Globus pallidus (tissue), 1 donor: ENCODE measurements around the gene DIS3.
"Not testable (repeated sequence)": the region's sequence is repeated elsewhere in the genome, so short reads cannot be mapped to it uniquely, and the experiment has no call there.

Experiments
- DNase-seq: peaks from one replicate; pipeline ENCODE4 v3.0.0-alpha.2; 2015; ENCODE audit warnings: low spot score

The DIS3 gene

GRCh38 chr13:72781451-72782439 lies at the start of gene DIS3, which contains the start of gene PIBF1:
Gene DIS3, minus strand, starts transcription at chr13:72781900. Its CDS starts 68 bp downstream, at chr13:72781832.
Gene PIBF1, plus strand, starts transcription at chr13:72782133. Its CDS starts 1,337 bp downstream, at chr13:72783470.
- DNase-seq: peak; percentile 94

GRCh38 chr13:72823724-72824123 lies 42.0 kb upstream of the DIS3 start:
- DNase-seq: no peak

GRCh38 chr13:72823081-72823480 lies 41.4 kb upstream of the DIS3 start:
- DNase-seq: no peak

GRCh38 chr13:72820898-72821279 lies 39.2 kb upstream of the DIS3 start:
- no peak for DNase-seq

- no peak for DNase-seq
Measured at GRCh38 chr13:72820156-72820897, 38.6 kb upstream of the DIS3 start.

GRCh38 chr13:72808917-72809500 lies 27.3 kb upstream of the DIS3 start:
- no peak for DNase-seq

- not testable (repeated sequence) for DNase-seq
Measured at GRCh38 chr13:72806514-72806913, 24.8 kb upstream of the DIS3 start.

GRCh38 chr13:72805676-72806346 lies 24.1 kb upstream of the DIS3 start:
- no peak for DNase-seq

GRCh38 chr13:72804301-72804700 lies 22.6 kb upstream of the DIS3 start:
- DNase-seq: no peak

- no peak for DNase-seq
Measured at GRCh38 chr13:72798817-72799216, 17.1 kb upstream of the DIS3 start.

- no peak for DNase-seq
Measured at GRCh38 chr13:72792640-72793039, 10.9 kb upstream of the DIS3 start.

GRCh38 chr13:72788831-72789230 lies 7.1 kb upstream of the DIS3 start:
- no peak for DNase-seq

GRCh38 chr13:72784679-72785078 lies 3.0 kb upstream of the DIS3 start:
- DNase-seq: not testable (repeated sequence)

- DNase-seq: no peak
Measured at GRCh38 chr13:72782717-72783116, 1.0 kb upstream of the DIS3 start.

GRCh38 chr13:72774019-72774418 lies 7.7 kb downstream of the DIS3 start:
- DNase-seq: no peak

- no peak for DNase-seq
Measured at GRCh38 chr13:72763411-72763810, 18.3 kb downstream of the DIS3 start.

GRCh38 chr13:72760189-72760588 lies 21.5 kb downstream of the DIS3 start:
- DNase-seq: no peak

- no peak for DNase-seq
Measured at GRCh38 chr13:72757792-72758535, 23.7 kb downstream of the DIS3 start.

GRCh38 chr13:72754111-72754510 lies 27.6 kb downstream of the DIS3 start:
- no peak for DNase-seq

- DNase-seq: no peak
Measured at GRCh38 chr13:72751220-72751619, 30.5 kb downstream of the DIS3 start.

- DNase-seq: no peak
Measured at GRCh38 chr13:72745260-72745659, 36.4 kb downstream of the DIS3 start.
